ENCODE results near the gene E2F3. TPM values are rescaled to one million over a fixed set of nuclear protein-coding genes. Genes with fewer than 3 reads are reported as not detected.

E2F3 gene
- total and polyA plus RNA-seq, 10 of the 15 experiments (the other 5 are each of a cell fraction or from before 2014, with no cell fraction given) = 5.1 to 16.8 (median 10.6) TPM

GRCh38 chr6:20444786-20445271 lies 43.1 kb downstream of the E2F3 start:
- RAD21 ChIA-PET (ENCODE audit: unreplicated experiment) = no interaction called here
- H3K4me2 ChIP-seq (ENCODE audit: control insufficient read depth, insufficient read depth) = no peak overlapping the region
- SMC1A ChIA-PET (ENCODE audit: uncharacterized antibody, unreplicated experiment) = interaction anchor here (1.3 kb wide), 1 partner anchor 8 kb away, joined by 5 read pairs; no protein-coding TSS in a partner anchor
- H3K9me3 ChIP-seq (replicated peaks; ENCODE audit: control insufficient read depth, insufficient read depth, low read length) = no peaks in the 10 kb centered on the region
- no peak for ATAC-seq
- no peaks in the 10 kb centered on the region for H4K20me1 ChIP-seq (ENCODE audit: control insufficient read depth, insufficient read depth)
- peaks cover 3 to 12% of the 10 kb centered on the region in 2 experiments for H3K36me3 ChIP-seq (ENCODE audit: control insufficient read depth in 2 of 2, insufficient read depth in 2 of 2, low read length in 1 of 2)
- BruUV-seq (replicated peaks) = no TSS peak
- CTCF ChIA-PET = interaction anchor here (1.3 to 1.6 kb wide), 2 partner anchors 13 to 19 kb away, joined by 3 to 4 read pairs; no protein-coding TSS in a partner anchor
- no peak overlapping the region for H3K27ac ChIP-seq (ENCODE audit: control insufficient read depth, insufficient read depth)
- intact Hi-C loops (cut with micrococcal nuclease; ENCODE audit: unreplicated experiment) (no loop called here), in situ Hi-C loops (cut with MboI) (no loop called here)
- H3K9ac ChIP-seq (ENCODE audit: control insufficient read depth, insufficient read depth, low read length) = no peak overlapping the region
- no peaks in the 10 kb centered on the region for H3K27me3 ChIP-seq (replicated peaks in 1 of 2; ENCODE audit: control insufficient read depth in 2 of 2, insufficient read depth in 2 of 2, low read length in 1 of 2)
- 89% methylated on average over 5 of the region's 5 CpGs for WGBS (ENCODE audit: insufficient coverage, insufficient replicate concordance, low lambda C conversion rate, missing lambda C conversion rate)
- FAIRE-seq = no peak
- no peaks in the 10 kb centered on the region for H3K4me1 ChIP-seq (ENCODE audit: control insufficient read depth, insufficient read depth, low read length)
- POLR2A ChIA-PET = no interaction called here
- TF ChIP-seq SUZ12 (IDR thresholded peaks at IDR 0.05; ENCODE audit: unreplicated experiment) = no peak
- TF ChIP-seq CBX3 (IDR thresholded peaks at IDR 0.05; ENCODE audit: borderline replicate concordance, low read depth) = no peak
- TF ChIP-seq, protein P1, sequence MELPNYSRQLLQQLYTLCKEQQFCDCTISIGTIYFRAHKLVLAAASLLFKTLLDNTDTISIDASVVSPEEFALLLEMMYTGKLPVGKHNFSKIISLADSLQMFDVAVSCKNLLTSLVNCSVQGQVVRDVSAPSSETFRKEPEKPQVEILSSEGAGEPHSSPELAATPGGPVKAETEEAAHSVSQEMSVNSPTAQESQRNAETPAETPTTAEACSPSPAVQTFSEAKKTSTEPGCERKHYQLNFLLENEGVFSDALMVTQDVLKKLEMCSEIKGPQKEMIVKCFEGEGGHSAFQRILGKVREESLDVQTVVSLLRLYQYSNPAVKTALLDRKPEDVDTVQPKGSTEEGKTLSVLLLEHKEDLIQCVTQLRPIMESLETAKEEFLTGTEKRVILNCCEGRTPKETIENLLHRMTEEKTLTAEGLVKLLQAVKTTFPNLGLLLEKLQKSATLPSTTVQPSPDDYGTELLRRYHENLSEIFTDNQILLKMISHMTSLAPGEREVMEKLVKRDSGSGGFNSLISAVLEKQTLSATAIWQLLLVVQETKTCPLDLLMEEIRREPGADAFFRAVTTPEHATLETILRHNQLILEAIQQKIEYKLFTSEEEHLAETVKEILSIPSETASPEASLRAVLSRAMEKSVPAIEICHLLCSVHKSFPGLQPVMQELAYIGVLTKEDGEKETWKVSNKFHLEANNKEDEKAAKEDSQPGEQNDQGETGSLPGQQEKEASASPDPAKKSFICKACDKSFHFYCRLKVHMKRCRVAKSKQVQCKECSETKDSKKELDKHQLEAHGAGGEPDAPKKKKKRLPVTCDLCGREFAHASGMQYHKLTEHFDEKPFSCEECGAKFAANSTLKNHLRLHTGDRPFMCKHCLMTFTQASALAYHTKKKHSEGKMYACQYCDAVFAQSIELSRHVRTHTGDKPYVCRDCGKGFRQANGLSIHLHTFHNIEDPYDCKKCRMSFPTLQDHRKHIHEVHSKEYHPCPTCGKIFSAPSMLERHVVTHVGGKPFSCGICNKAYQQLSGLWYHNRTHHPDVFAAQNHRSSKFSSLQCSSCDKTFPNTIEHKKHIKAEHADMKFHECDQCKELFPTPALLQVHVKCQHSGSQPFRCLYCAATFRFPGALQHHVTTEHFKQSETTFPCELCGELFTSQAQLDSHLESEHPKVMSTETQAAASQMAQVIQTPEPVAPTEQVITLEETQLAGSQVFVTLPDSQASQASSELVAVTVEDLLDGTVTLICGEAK (IDR thresholded peaks at IDR 0.05; ENCODE audit: borderline replicate concordance) = no peak
- TF ChIP-seq TARDBP (IDR thresholded peaks at IDR 0.05; ENCODE audit: borderline replicate concordance) = no peak
- TF ChIP-seq HDGF (IDR thresholded peaks at IDR 0.05) = no peak
- no peak for TF ChIP-seq SP1 (IDR thresholded peaks at IDR 0.05; ENCODE audit: low read depth, low read length)
- TF ChIP-seq SIN3A (IDR thresholded peaks at IDR 0.05; ENCODE audit: low read depth, low read length) = no peak
- TF ChIP-seq, protein P2, sequence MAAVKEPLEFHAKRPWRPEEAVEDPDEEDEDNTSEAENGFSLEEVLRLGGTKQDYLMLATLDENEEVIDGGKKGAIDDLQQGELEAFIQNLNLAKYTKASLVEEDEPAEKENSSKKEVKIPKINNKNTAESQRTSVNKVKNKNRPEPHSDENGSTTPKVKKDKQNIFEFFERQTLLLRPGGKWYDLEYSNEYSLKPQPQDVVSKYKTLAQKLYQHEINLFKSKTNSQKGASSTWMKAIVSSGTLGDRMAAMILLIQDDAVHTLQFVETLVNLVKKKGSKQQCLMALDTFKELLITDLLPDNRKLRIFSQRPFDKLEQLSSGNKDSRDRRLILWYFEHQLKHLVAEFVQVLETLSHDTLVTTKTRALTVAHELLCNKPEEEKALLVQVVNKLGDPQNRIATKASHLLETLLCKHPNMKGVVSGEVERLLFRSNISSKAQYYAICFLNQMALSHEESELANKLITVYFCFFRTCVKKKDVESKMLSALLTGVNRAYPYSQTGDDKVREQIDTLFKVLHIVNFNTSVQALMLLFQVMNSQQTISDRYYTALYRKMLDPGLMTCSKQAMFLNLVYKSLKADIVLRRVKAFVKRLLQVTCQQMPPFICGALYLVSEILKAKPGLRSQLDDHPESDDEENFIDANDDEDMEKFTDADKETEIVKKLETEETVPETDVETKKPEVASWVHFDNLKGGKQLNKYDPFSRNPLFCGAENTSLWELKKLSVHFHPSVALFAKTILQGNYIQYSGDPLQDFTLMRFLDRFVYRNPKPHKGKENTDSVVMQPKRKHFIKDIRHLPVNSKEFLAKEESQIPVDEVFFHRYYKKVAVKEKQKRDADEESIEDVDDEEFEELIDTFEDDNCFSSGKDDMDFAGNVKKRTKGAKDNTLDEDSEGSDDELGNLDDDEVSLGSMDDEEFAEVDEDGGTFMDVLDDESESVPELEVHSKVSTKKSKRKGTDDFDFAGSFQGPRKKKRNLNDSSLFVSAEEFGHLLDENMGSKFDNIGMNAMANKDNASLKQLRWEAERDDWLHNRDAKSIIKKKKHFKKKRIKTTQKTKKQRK (IDR thresholded peaks at IDR 0.05; ENCODE audit: low read depth, low read length) = no peak
- H3K79me2 ChIP-seq (ENCODE audit: control insufficient read depth, insufficient read depth, low read length) = peaks cover 35% of the 10 kb centered on the region
- no peak overlapping the region for H3K4me3 ChIP-seq
- no peak overlapping the region for H2AFZ ChIP-seq (ENCODE audit: control insufficient read depth, low read depth, low read length)
- no peak for DNase-seq (ENCODE audit: low read depth, low spot score)
